ENCODE results near the gene G6PD.
A peak's percentile ranks its signal among the peaks of the same experiment; 100 is the strongest.
"Not testable (repeated sequence)": the region's sequence is repeated elsewhere in the genome, so short reads cannot be mapped to it uniquely, and the experiment has no call there.

The G6PD gene

GRCh38 chrX:154540897-154541535 lies 5.6 kb downstream of the G6PD start:
- H3K9me3 Mint-ChIP-seq = peaks cover 56% of the 10 kb centered on the region
- peak overlapping the region; percentile 78 for H3K27ac Mint-ChIP-seq
- DNase-seq = no peak

GRCh38 chrX:154540365-154540764 lies 6.3 kb downstream of the G6PD start:
- DNase-seq; H3K4me3 Mint-ChIP-seq; H3K27me3 Mint-ChIP-seq (ENCODE audit: low read depth, poor library complexity): not testable (repeated sequence)
- peaks cover 10% of the 10 kb centered on the region for H3K4me1 Mint-ChIP-seq
- peaks cover 12% of the 10 kb centered on the region for H3K36me3 Mint-ChIP-seq (ENCODE audit: low read depth)
- H3K27ac Mint-ChIP-seq = peak overlapping the region; percentile 19
- peaks cover 56% of the 10 kb centered on the region for H3K9me3 Mint-ChIP-seq

More at GRCh38 chrX:154540897-154541535, 5.6 kb downstream of the G6PD start:
- Mint-ChIP-seq H3K27me3 (ENCODE audit: low read depth, poor library complexity) (no peaks in the 10 kb centered on the region), H3K4me3 (no peak overlapping the region), H3K36me3 (ENCODE audit: low read depth) (peaks cover 12% of the 10 kb centered on the region), H3K4me1 (peaks cover 17% of the 10 kb centered on the region)
- no peak for TF ChIP-seq CTCF (IDR thresholded peaks at IDR 0.05)

GRCh38 chrX:154539077-154539476 lies 7.6 kb downstream of the G6PD start:
- DNase-seq = no peak
- H3K36me3 Mint-ChIP-seq (ENCODE audit: low read depth) = peaks cover 12% of the 10 kb centered on the region
- peak overlapping the region; percentile 64 for H3K27ac Mint-ChIP-seq
- TF ChIP-seq CTCF (IDR thresholded peaks at IDR 0.05) = no peak
- peaks cover 52% of the 10 kb centered on the region for H3K9me3 Mint-ChIP-seq
- H3K4me3 Mint-ChIP-seq = no peak overlapping the region
- no peaks in the 10 kb centered on the region for H3K4me1 Mint-ChIP-seq
- H3K27me3 Mint-ChIP-seq (ENCODE audit: low read depth, poor library complexity) = no peaks in the 10 kb centered on the region

GRCh38 chrX:154535892-154536291 lies 10.8 kb downstream of the G6PD start:
- Mint-ChIP-seq H3K36me3 (ENCODE audit: low read depth) (peaks cover 12% of the 10 kb centered on the region), H3K27me3 (ENCODE audit: low read depth, poor library complexity) (no peaks in the 10 kb centered on the region), H3K9me3 (peaks cover 57% of the 10 kb centered on the region)

GRCh38 chrX:154534526-154535322 lies 11.9 kb downstream of the G6PD start:
- Mint-ChIP-seq H3K27me3 (ENCODE audit: low read depth, poor library complexity) (no peaks in the 10 kb centered on the region), H3K9me3 (peaks cover 63% of the 10 kb centered on the region), H3K4me3 (no peak overlapping the region), H3K27ac (no peak overlapping the region), H3K4me1 (no peaks in the 10 kb centered on the region), H3K36me3 (ENCODE audit: low read depth) (peaks cover 8% of the 10 kb centered on the region)
- DNase-seq = peak; percentile 89
- peak; percentile 87 for TF ChIP-seq CTCF (IDR thresholded peaks at IDR 0.05)

More at GRCh38 chrX:154535892-154536291, 10.8 kb downstream of the G6PD start:
- TF ChIP-seq CTCF (IDR thresholded peaks at IDR 0.05) = no peak
- H3K27ac Mint-ChIP-seq = no peak overlapping the region
- no peaks in the 10 kb centered on the region for H3K4me1 Mint-ChIP-seq
- H3K4me3 Mint-ChIP-seq = no peak overlapping the region
- DNase-seq = no peak

GRCh38 chrX:154532690-154533089 lies 14.0 kb downstream of the G6PD start:
- peaks cover 51% of the 10 kb centered on the region for H3K9me3 Mint-ChIP-seq
- H3K27ac Mint-ChIP-seq = no peak overlapping the region
- no peaks in the 10 kb centered on the region for H3K36me3 Mint-ChIP-seq (ENCODE audit: low read depth)
- H3K4me1 Mint-ChIP-seq = peaks cover under 1% of the 10 kb centered on the region
- no peak for DNase-seq
- TF ChIP-seq CTCF (IDR thresholded peaks at IDR 0.05) = no peak
- H3K4me3 Mint-ChIP-seq = no peak overlapping the region
- no peaks in the 10 kb centered on the region for H3K27me3 Mint-ChIP-seq (ENCODE audit: low read depth, poor library complexity)
